ENCODE data around the gene GLIPR1L1.
"Not testable (repeated sequence)": the region's sequence is repeated elsewhere in the genome, so short reads cannot be mapped to it uniquely, and the experiment has no call there.

GLIPR1L1 gene

GRCh38 chr12:75327642-75328041 lies 6.8 kb upstream of the GLIPR1L1 start:
- H3K4me3 ChIP-seq (ENCODE audit: low read length): no peak overlapping the region
- TF ChIP-seq ZNF274 (IDR thresholded peaks at IDR 0.05; ENCODE audit: low read depth, low read length): no peak

DNA sequence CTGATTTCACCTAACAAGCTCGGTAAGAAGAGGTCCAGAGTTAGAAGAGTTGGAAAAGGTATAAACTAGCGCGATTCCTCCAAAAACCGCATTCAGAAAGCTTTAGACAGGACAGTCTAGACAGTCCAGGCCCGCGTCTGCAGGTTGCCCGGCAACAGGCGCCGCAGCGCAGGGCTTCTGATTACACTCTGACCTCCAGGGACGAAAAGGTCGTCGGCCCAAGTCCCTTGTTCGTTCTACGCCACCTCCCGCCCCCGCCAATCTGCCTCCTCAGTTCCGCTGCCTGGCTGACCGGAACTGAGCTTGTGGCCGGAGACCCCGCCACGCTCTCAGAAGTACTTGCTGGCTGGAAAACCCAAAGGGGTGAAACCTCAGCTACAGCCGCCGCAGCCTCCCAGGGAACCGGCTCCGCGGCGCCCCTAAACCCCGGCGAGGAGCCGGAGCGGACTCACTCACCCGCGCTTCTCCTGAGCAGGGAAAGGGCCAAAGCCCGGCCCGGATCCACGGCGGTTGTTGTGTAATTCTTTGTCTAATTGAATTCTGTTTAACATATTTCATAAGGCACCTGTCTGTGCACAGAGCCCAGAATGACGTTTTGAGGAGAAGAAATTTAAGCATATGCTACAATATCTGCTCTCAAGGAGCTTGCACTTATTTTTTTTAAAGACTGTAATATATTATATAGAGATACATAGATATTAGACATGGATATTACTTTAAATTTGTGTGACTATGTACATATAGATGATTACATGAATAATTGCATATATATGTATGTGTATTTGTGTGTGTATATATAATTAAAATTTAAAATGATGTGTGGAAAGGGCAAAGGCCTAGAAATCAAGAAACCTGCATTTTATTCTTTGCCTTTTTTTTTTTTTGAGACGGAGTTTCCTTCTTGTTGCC lies 4.3 kb upstream of the GLIPR1L1 start, which contains the start of gene CAPS2:
Gene CAPS2, minus strand, starts transcription at position 407 of the 909 bp plus-strand sequence. CDS start 3,826 bp downstream, outside the sequence.
- TF ChIP-seq ZNF274 (IDR thresholded peaks at IDR 0.05; ENCODE audit: low read depth, low read length): no peak
- peak within 1 kb of the TSS; percentile 51; the same call in 1 of the 2 replicates for H3K4me3 ChIP-seq (ENCODE audit: low read length)

- TF ChIP-seq ZNF274 (IDR thresholded peaks at IDR 0.05; ENCODE audit: low read depth, low read length): no peak
- no peak overlapping the region for H3K4me3 ChIP-seq (ENCODE audit: low read length)
Measured at GRCh38 chr12:75337905-75338304, 3.4 kb downstream of the GLIPR1L1 start.

DNA sequence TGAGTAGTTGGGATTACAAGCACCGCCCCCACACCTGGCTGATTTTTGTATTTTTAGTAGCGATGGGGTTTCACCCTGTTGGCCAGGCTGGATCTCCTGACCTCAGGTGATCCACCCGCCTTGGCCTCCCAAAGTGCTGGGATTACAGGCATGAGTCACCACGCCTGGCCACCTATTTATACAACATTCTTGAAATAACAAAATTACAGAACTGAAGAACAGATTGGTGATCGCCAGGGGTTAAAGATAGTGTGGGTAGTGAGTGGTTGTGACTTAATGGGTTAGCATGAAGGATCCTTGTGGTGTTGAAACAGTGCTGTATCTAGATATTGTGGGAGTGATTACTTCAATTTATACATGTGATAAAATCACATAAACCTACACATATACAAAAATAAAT lies 7.4 kb downstream of the GLIPR1L1 start:
- no peak overlapping the region for H3K4me3 ChIP-seq (ENCODE audit: low read length)
- no peak for TF ChIP-seq ZNF274 (IDR thresholded peaks at IDR 0.05; ENCODE audit: low read depth, low read length)

DNA sequence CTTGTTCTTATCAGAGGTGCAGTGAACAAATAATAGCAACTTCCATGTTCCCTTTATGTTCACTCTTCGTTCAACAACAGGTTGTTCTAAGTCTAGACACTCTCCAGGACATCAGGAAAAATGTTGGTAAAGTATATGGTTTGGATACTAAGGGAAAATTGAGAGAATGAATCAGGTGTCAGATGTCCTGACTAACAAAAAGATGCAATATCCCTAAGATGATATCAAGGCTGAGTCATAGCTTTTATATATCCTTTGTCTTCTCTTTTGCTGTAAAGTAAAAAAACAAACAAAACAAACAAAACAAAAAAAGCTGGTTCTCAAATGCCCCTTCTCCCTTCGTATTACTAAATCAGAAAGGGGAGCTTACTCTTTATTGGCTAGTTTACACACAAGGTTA lies 11.1 kb downstream of the GLIPR1L1 start:
- H3K4me3 ChIP-seq (ENCODE audit: low read length): no peak overlapping the region
- no peak for TF ChIP-seq ZNF274 (IDR thresholded peaks at IDR 0.05; ENCODE audit: low read depth, low read length)

DNA sequence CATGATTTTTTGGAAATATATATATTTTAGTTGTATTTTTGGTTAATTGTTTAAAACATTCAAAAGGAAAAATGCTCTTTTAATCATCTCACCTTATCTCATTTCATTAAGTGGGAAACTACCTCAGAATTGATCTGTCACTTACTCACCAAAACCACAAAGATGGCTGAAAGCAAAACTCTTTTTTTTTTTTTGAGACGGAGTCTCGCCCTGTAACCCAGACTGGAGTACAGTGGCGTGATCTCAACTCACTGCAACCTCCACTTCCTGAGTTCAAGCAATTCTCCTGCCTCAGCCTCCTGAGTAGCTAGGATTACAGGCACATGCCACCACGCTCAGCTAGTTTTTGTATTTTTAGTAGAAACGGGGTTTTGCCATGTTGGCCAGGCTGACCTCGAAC lies 11.7 kb downstream of the GLIPR1L1 start:
- H3K4me3 ChIP-seq (ENCODE audit: low read length): not testable (repeated sequence)

- no peak overlapping the region for H3K4me3 ChIP-seq (ENCODE audit: low read length)
- TF ChIP-seq ZNF274 (IDR thresholded peaks at IDR 0.05; ENCODE audit: low read depth, low read length): no peak
Measured at GRCh38 chr12:75349946-75350345, 15.5 kb downstream of the GLIPR1L1 start.

DNA sequence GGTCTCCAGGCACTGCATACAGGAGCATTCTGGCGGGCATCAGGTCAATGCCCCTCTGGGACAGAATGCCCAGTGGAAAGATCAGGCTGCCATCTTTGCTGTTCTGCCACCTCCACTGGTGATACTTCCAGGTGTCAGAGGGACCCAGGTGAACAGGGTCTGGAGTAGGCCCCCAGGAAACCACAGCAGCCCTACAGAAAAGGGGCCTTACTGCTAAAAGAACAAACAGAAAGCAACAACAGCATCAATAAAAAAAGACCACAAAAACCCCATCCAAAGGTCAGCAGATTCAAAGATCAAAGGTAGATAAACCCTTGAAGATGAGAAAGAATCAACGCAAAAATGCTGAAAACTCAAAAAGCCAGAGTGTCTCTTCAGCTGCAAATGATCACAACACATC lies 15.9 kb downstream of the GLIPR1L1 start:
- TF ChIP-seq ZNF274 (IDR thresholded peaks at IDR 0.05; ENCODE audit: low read depth, low read length): no peak
- no peak overlapping the region for H3K4me3 ChIP-seq (ENCODE audit: low read length)

GRCh38 chr12:75354011-75354410 lies 19.5 kb downstream of the GLIPR1L1 start:
- H3K4me3 ChIP-seq (ENCODE audit: low read length): no peak overlapping the region

DNA sequence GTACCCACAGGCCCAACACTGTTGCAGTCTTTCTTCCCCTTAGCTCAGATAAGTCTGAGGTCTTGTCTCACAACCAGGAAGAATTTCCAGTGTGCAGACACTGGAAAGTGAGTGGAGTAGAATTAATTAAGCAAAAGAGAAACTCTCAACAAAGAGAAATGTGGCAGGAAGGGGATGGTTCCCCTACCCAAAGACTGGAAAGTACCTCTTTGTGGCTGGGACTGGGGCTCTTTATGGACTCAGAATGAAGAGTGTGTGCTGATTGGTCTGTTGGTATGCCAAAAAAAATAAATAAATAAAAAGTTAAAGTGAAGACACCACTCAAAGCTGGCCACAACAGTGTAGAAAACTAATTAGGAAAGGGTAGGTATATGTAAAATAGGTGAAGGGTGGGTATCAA lies 26.4 kb downstream of the GLIPR1L1 start:
- no peak for TF ChIP-seq ZNF274 (IDR thresholded peaks at IDR 0.05; ENCODE audit: low read depth, low read length)
- H3K4me3 ChIP-seq (ENCODE audit: low read length): no peak overlapping the region

More at GRCh38 chr12:75354011-75354410, 19.5 kb downstream of the GLIPR1L1 start:
- TF ChIP-seq ZNF274 (IDR thresholded peaks at IDR 0.05; ENCODE audit: low read depth, low read length): no peak

GRCh38 chr12:75361408-75361807 lies 26.9 kb downstream of the GLIPR1L1 start:
- no peak for TF ChIP-seq ZNF274 (IDR thresholded peaks at IDR 0.05; ENCODE audit: low read depth, low read length)
- H3K4me3 ChIP-seq (ENCODE audit: low read length): no peak overlapping the region

DNA sequence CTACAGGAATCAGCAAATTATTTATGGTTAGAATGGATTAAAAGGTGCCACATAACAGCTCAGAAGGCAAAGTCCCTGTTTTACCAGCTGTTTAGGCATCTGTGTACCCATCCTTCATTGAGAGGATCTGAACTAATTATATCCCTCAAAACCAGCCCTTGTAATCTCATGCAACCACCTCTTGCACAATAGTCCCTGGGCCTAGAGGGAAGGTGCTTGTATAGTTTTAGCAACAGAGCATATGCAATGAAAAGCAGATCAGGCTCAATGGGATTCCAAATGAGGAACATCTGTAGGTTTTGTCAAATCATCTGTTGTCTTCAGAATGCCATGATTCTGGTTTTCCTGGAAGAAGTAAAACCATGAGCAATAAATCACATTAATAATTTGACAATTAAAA lies 30.4 kb downstream of the GLIPR1L1 start:
- no peak for TF ChIP-seq ZNF274 (IDR thresholded peaks at IDR 0.05; ENCODE audit: low read depth, low read length)
- H3K4me3 ChIP-seq (ENCODE audit: low read length): no peak overlapping the region

DNA sequence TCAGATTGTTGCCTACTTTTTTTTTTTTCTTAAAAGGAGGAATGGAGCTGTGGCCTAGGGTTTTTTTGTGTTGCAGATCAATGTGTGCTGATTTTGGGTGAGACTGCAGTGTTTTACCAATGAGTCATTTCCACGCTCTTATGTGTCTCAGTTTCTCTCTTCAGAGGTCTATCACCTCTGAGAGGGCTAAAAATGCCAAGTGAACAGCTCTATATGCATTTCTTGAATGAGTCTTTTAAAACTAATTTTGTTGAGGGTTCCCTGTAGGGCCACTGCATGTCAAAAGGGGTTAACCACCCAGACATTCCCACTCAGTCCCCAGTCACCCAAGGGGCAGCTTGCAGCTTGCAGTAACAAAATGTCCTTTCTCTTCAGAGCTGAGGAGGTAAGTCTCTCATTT lies 32.2 kb downstream of the GLIPR1L1 start:
- no peak for TF ChIP-seq ZNF274 (IDR thresholded peaks at IDR 0.05; ENCODE audit: low read depth, low read length)
- H3K4me3 ChIP-seq (ENCODE audit: low read length): no peak overlapping the region

DNA sequence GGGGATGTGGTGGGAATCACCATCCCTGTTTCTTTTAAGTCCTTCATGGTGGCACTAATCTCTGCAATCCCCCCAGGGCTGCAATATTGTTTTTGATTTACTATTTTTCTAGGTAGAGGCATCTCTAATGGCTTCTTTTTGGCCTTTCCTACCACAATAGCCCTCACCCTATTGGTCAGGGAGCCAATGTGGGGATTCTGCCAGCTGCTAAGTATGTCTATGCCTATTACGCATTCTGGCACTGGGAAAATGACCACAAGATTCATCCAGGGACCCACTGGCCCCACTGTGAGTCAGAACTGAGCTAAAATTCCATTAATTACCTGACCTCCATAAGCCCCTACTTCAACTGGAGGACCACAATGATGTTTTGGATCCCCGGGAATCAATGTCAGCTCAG lies 40.5 kb downstream of the GLIPR1L1 start:
- no peak overlapping the region for H3K4me3 ChIP-seq (ENCODE audit: low read length)
- TF ChIP-seq ZNF274 (IDR thresholded peaks at IDR 0.05; ENCODE audit: low read depth, low read length): no peak

GRCh38 chr12:75378354-75378753 lies 43.9 kb downstream of the GLIPR1L1 start:
- H3K4me3 ChIP-seq (ENCODE audit: low read length): no peak overlapping the region
- no peak for TF ChIP-seq ZNF274 (IDR thresholded peaks at IDR 0.05; ENCODE audit: low read depth, low read length)
